ENCODE data around the gene PCSK5. TPM values are rescaled to one million over a fixed set of nuclear protein-coding genes. Genes with fewer than 3 reads are reported as not detected.

PCSK5 gene
- total RNA-seq, 2 experiments from 2014 or later, result 14.4 to 15.2 TPM

- Histone ChIP-seq H3K4me1 (ENCODE audit: insufficient read depth, low read length) (no peaks in the 10 kb centered on the region), H3K27me3 (ENCODE audit: control insufficient read depth in 1 of 2, insufficient read depth in 2 of 2, low read length in 2 of 2) (no peaks in the 10 kb centered on the region), H3K9me3 (ENCODE audit: control insufficient read depth in 1 of 2, insufficient read depth in 1 of 2, low read length in 2 of 2) (no peaks in the 10 kb centered on the region), H3K4me3 (ENCODE audit: low read length) (no peak overlapping the region), H3K27ac (ENCODE audit: low read depth in 1 of 2, low read length in 2 of 2) (no peak overlapping the region), H3K36me3 (ENCODE audit: insufficient read depth, low read length) (no peaks in the 10 kb centered on the region)
- Mint-ChIP-seq H3K4me1 (ENCODE audit: low read depth) (peaks cover 19% of the 10 kb centered on the region), H3K27me3 (no peaks in the 10 kb centered on the region), H3K4me3 (no peak overlapping the region), H3K36me3 (ENCODE audit: low read depth) (no peaks in the 10 kb centered on the region), H3K27ac (no peak overlapping the region), H3K9me3 (no peaks in the 10 kb centered on the region)
- intact Hi-C loops (cut with DNase I, micrococcal nuclease), result loop anchor here (5.0 to 10.0 kb wide), 2 partner anchors 433 to 654 kb away; no protein-coding TSS in a partner anchor
- TF ChIP-seq CTCF (IDR thresholded peaks at IDR 0.05), result no peak
- CTCF ChIA-PET, result no interaction called here
- DNase-seq (peak in 3 of 14 experiments; percentile 7 to 31 (median 20)), ATAC-seq (ENCODE audit: poor library complexity) (no peak)
- POLR2A ChIA-PET, result interaction anchor here (0.6 kb wide), 1 partner anchor 24 kb away, joined by 4 read pairs; no protein-coding TSS in a partner anchor
Measured at GRCh38 chr9:75869236-75869635, 21.2 kb upstream of the PCSK5 start.

GRCh38 chr9:75870450-75870849 is 20.0 kb upstream of the PCSK5 start:
- Histone ChIP-seq H3K9me3 (ENCODE audit: control insufficient read depth in 1 of 2, insufficient read depth in 1 of 2, low read length in 2 of 2) (no peaks in the 10 kb centered on the region), H3K36me3 (ENCODE audit: insufficient read depth, low read length) (no peaks in the 10 kb centered on the region), H3K4me3 (ENCODE audit: low read length) (no peak overlapping the region), H3K4me1 (ENCODE audit: insufficient read depth, low read length) (no peaks in the 10 kb centered on the region), H3K27me3 (ENCODE audit: control insufficient read depth in 1 of 2, insufficient read depth in 2 of 2, low read length in 2 of 2) (no peaks in the 10 kb centered on the region), H3K27ac (ENCODE audit: low read depth in 1 of 2, low read length in 2 of 2) (no peak overlapping the region)
- DNase-seq (peak in 3 of 14 experiments; percentile 8 to 27 (median 18)), ATAC-seq (ENCODE audit: poor library complexity) (peak; percentile 56)
- no peak overlapping the region for H3K27ac Mint-ChIP-seq
- H3K36me3 Mint-ChIP-seq (ENCODE audit: low read depth), result no peaks in the 10 kb centered on the region
- no peaks in the 10 kb centered on the region for H3K27me3 Mint-ChIP-seq
- POLR2A ChIA-PET, result interaction anchor here (1.6 kb wide), 1 partner anchor 20 kb away, joined by 8 read pairs; the partner anchor contains the start of gene PCSK5
- no peak for TF ChIP-seq CTCF (IDR thresholded peaks at IDR 0.05)
- no peak overlapping the region for H3K4me3 Mint-ChIP-seq
- CTCF ChIA-PET, result no interaction called here
- peaks cover 19% of the 10 kb centered on the region for H3K4me1 Mint-ChIP-seq (ENCODE audit: low read depth)
- intact Hi-C loops (cut with DNase I, micrococcal nuclease), result no loop called here
- no peaks in the 10 kb centered on the region for H3K9me3 Mint-ChIP-seq

GRCh38 chr9:75871624-75872023 is 18.8 kb upstream of the PCSK5 start:
- Mint-ChIP-seq H3K27ac (no peak overlapping the region), H3K36me3 (ENCODE audit: low read depth) (no peaks in the 10 kb centered on the region), H3K27me3 (no peaks in the 10 kb centered on the region), H3K4me1 (ENCODE audit: low read depth) (peaks cover 19% of the 10 kb centered on the region), H3K9me3 (no peaks in the 10 kb centered on the region), H3K4me3 (no peak overlapping the region)
- ATAC-seq (ENCODE audit: poor library complexity) (no peak), DNase-seq (no peak)
- Histone ChIP-seq H3K27me3 (ENCODE audit: control insufficient read depth in 1 of 2, insufficient read depth in 2 of 2, low read length in 2 of 2) (no peaks in the 10 kb centered on the region), H3K27ac (ENCODE audit: low read depth in 1 of 2, low read length in 2 of 2) (no peak overlapping the region), H3K9me3 (ENCODE audit: control insufficient read depth in 1 of 2, insufficient read depth in 1 of 2, low read length in 2 of 2) (no peaks in the 10 kb centered on the region), H3K4me3 (ENCODE audit: low read length) (no peak overlapping the region), H3K36me3 (ENCODE audit: insufficient read depth, low read length) (no peaks in the 10 kb centered on the region), H3K4me1 (ENCODE audit: insufficient read depth, low read length) (no peaks in the 10 kb centered on the region)
- POLR2A ChIA-PET, result no interaction called here
- intact Hi-C loops (cut with DNase I, micrococcal nuclease), result no loop called here
- no peak for TF ChIP-seq CTCF (IDR thresholded peaks at IDR 0.05)
- CTCF ChIA-PET, result no interaction called here

Measured in CD4-positive, alpha-beta T cell (primary cell).